CD8-positive, alpha-beta memory T cell (primary cell): ENCODE measurements around the gene TMEM247. TPM values are rescaled to one million over a fixed set of nuclear protein-coding genes. Genes with fewer than 3 reads are reported as not detected.

Source experiments
- CTCF ChIA-PET: fragments of 350-600 bp; sonication (Branson Sonifier 250); formaldehyde crosslinking; loops from one replicate; lab custom pipeline; 2021; ENCODE audit warnings: antibody characterized with exemption; lab: Charles Lee
- POLR2A ChIA-PET: fragments of 350-600 bp; sonication (Branson Sonifier 250); formaldehyde crosslinking; loops from one replicate; lab custom pipeline; 2021; ENCODE audit warnings: antibody characterized with exemption; lab: Charles Lee
- DNase-seq, 5 donors: peaks; one replicate each; pipeline versions ENCODE4 v3.0.0 to v3.0.0-alpha.2; 2020 to 2022; ENCODE audit warnings: mixed read lengths in 1 of 5
- H3K27ac ChIP-seq: one replicate; pipeline ENCODE4 v1.7.0; 2013; ENCODE audit warnings: low read depth, mild to moderate bottlenecking, low read length, moderate library complexity
- H3K27me3 ChIP-seq: 2 replicates; pipeline ENCODE4 v1.7.0; 2013; ENCODE audit warnings: low read length, mild to moderate bottlenecking; ENCODE audit not compliant: insufficient read depth, poor library complexity, severe bottlenecking
- H3K36me3 ChIP-seq: 2 replicates; pipeline ENCODE4 v1.7.0; 2013; ENCODE audit warnings: mild to moderate bottlenecking, low read length, moderate library complexity; ENCODE audit not compliant: insufficient read depth
- H3K4me1 ChIP-seq: 2 replicates; pipeline ENCODE4 v1.7.0; 2013; ENCODE audit warnings: mild to moderate bottlenecking, low read length, moderate library complexity; ENCODE audit not compliant: insufficient read depth
- H3K4me3 ChIP-seq: 2 replicates; pipeline ENCODE4 v1.7.0; 2013; ENCODE audit warnings: mild to moderate bottlenecking, low read length
- H3K9me3 ChIP-seq: 2 replicates; pipeline ENCODE4 v1.7.0; 2013; ENCODE audit warnings: mild to moderate bottlenecking, low read length
- H3K27ac Mint-ChIP-seq, 8 donors: one replicate each; pipeline ENCODE4 v1.8.0; 2020 to 2021; ENCODE audit warnings: mixed read lengths in 8 of 8, mild to moderate bottlenecking in 6 of 8, inconsistent platforms in 3 of 8, moderate library complexity in 3 of 8
- H3K27me3 Mint-ChIP-seq, 2 donors: one replicate each; pipeline ENCODE4 v1.8.0; 2020 to 2021; ENCODE audit warnings: mixed read lengths in 2 of 2, mild to moderate bottlenecking in 1 of 2, moderate library complexity in 1 of 2
- H3K36me3 Mint-ChIP-seq, 3 donors: one replicate each; pipeline ENCODE4 v1.8.0; 2020 to 2021; ENCODE audit warnings: mixed read lengths in 3 of 3, inconsistent platforms in 1 of 3, mild to moderate bottlenecking in 1 of 3
- H3K4me1 Mint-ChIP-seq, 3 donors: one replicate each; pipeline ENCODE4 v1.8.0; 2020 to 2021; ENCODE audit warnings: mixed read lengths in 3 of 3, inconsistent platforms in 1 of 3, mild to moderate bottlenecking in 1 of 3
- H3K4me3 Mint-ChIP-seq, 7 donors: one replicate each; pipeline ENCODE4 v1.8.0; 2020 to 2021; ENCODE audit warnings: mixed read lengths in 7 of 7, mild to moderate bottlenecking in 6 of 7, moderate library complexity in 4 of 7, inconsistent platforms in 2 of 7
- H3K9me3 Mint-ChIP-seq, 5 donors: one replicate each; pipeline ENCODE4 v1.8.0; 2020 to 2022; ENCODE audit warnings: mixed read lengths in 5 of 5, mild to moderate bottlenecking in 3 of 5, moderate library complexity in 2 of 5, inconsistent platforms in 1 of 5
- polyA plus RNA-seq: library from polyadenylated mRNA; unstranded; fragments of 300-500 nt; fragmentation: Illumina TruSeq; gene quantifications from one replicate; pipeline ENCODE4 v1.2.3, GENCODE V29; 2021
- total RNA-seq, 2 experiments: library from RNA; stranded (reverse); gene quantifications; one replicate each; pipeline ENCODE4 v1.2.3, GENCODE V29; 2021

Gene TMEM247
- total and polyA plus RNA-seq, 3 experiments from 2014 or later: not detected

- no peaks in the 10 kb centered on the region for H3K36me3 ChIP-seq
- DNase-seq: no peak
- no peak overlapping the region for H3K4me3 ChIP-seq
- no peak overlapping the region for H3K27ac ChIP-seq
- Mint-ChIP-seq H3K4me1 (peaks cover 30 to 31% (median 30%) of the 10 kb centered on the region in 3 donors), H3K27ac (no peak overlapping the region), H3K4me3 (no peak overlapping the region), H3K9me3 (no peaks in the 10 kb centered on the region), H3K27me3 (no peaks in the 10 kb centered on the region), H3K36me3 (peaks cover 3 to 4% (median 3%) of the 10 kb centered on the region in 3 donors)
- no peaks in the 10 kb centered on the region for H3K27me3 ChIP-seq
- ChIA-PET CTCF (no interaction called here), POLR2A (no interaction called here)
- H3K4me1 ChIP-seq: peaks cover 29% of the 10 kb centered on the region
- no peaks in the 10 kb centered on the region for H3K9me3 ChIP-seq
These were observed 52.5 kb downstream of the TMEM247 start for GRCh38 chr2:46531863-46532262.

Other genes with a start within 250 kb of the TMEM247 start
- gene EPAS1, start 182.2 kb upstream of the TMEM247 start, total RNA-seq: 10 to 100 TPM in 1 of 2 experiments, 1 to 10 TPM in 1; 9.0 to 14.5 TPM
- gene EPAS1, start 182.2 kb upstream of the TMEM247 start, polyA plus RNA-seq: 1.4 TPM
- 10 to 100 TPM; 15.4 to 16.4 TPM for gene RHOQ, start 62.9 kb downstream of the TMEM247 start, total RNA-seq
- gene RHOQ, start 62.9 kb downstream of the TMEM247 start, polyA plus RNA-seq: 2.1 TPM
- gene ATP6V1E2, start 63.0 kb downstream of the TMEM247 start, total RNA-seq: 1 to 10 TPM; 4.8 to 7.0 TPM
- 8.3 TPM for gene ATP6V1E2, start 63.0 kb downstream of the TMEM247 start, polyA plus RNA-seq
- gene PIGF, start 137.5 kb downstream of the TMEM247 start, total RNA-seq: 10 to 100 TPM; 21.9 to 23.0 TPM
- gene PIGF, start 137.5 kb downstream of the TMEM247 start, polyA plus RNA-seq: 17.9 TPM
- 10 to 100 TPM; 11.1 to 11.3 TPM for gene CRIPT, start 137.7 kb downstream of the TMEM247 start, total RNA-seq
- gene CRIPT, start 137.7 kb downstream of the TMEM247 start, polyA plus RNA-seq: 12.6 TPM
- 1 to 10 TPM; 7.8 to 8.0 TPM for gene SOCS5, start 219.7 kb downstream of the TMEM247 start, total RNA-seq
- gene SOCS5, start 219.7 kb downstream of the TMEM247 start, polyA plus RNA-seq: 4.8 TPM